Neural cell (in vitro differentiated cells): ENCODE measurements around the gene PRRT1B.

Experiments used
- POLR2AphosphoS5 ChIP-seq: IDR thresholded peaks from 2 replicates; pipeline ENCODE4 v1.6.1; 2012
- TF ChIP-seq, protein P1 (sequence below): fragments of 450-650 bp; IDR thresholded peaks from 2 replicates; pipeline ENCODE4 v1.5.1; 2014; ENCODE audit warnings: antibody characterized with exemption, mild to moderate bottlenecking, moderate library complexity; ENCODE audit not compliant: poor library complexity, severe bottlenecking

DNA sequence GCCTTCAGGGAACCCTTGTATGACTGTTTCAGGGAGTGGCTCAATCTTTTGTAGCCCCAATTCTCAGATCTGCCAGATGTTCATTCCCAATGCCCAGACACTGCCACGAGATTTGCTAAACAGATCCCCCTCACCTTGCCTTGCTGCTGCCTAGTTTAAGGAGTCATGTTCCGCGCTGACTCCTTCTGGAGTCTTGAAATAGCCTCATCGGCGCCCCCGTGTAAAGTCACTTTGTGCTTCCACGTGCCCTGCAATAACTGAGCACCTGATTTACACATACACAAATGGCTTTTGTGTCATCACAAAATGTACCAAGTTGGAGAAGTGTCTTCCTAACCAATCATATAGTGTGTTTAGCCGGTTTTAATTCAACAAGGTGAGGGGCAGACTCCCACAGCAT lies 62.3 kb downstream of the PRRT1B start:
- TF ChIP-seq, protein P1, sequence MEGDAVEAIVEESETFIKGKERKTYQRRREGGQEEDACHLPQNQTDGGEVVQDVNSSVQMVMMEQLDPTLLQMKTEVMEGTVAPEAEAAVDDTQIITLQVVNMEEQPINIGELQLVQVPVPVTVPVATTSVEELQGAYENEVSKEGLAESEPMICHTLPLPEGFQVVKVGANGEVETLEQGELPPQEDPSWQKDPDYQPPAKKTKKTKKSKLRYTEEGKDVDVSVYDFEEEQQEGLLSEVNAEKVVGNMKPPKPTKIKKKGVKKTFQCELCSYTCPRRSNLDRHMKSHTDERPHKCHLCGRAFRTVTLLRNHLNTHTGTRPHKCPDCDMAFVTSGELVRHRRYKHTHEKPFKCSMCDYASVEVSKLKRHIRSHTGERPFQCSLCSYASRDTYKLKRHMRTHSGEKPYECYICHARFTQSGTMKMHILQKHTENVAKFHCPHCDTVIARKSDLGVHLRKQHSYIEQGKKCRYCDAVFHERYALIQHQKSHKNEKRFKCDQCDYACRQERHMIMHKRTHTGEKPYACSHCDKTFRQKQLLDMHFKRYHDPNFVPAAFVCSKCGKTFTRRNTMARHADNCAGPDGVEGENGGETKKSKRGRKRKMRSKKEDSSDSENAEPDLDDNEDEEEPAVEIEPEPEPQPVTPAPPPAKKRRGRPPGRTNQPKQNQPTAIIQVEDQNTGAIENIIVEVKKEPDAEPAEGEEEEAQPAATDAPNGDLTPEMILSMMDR, result no peak
- no peak for TF ChIP-seq POLR2AphosphoS5
